C4-2B (cell line): Measurements from ENCODE around the gene SPAG17.

ENCODE experiments used
- ZFX ChIP-seq: fragments of 450-650 bp; IDR thresholded peaks from 2 replicates; pipeline ENCODE4 v1.6.1; 2017
- TF ChIP-seq, protein P1 (sequence below): fragments of 450-650 bp; conservative IDR thresholded peaks from 2 replicates; pipeline ENCODE4 v1.5.1; 2017; ENCODE audit warnings: mild to moderate bottlenecking

DNA sequence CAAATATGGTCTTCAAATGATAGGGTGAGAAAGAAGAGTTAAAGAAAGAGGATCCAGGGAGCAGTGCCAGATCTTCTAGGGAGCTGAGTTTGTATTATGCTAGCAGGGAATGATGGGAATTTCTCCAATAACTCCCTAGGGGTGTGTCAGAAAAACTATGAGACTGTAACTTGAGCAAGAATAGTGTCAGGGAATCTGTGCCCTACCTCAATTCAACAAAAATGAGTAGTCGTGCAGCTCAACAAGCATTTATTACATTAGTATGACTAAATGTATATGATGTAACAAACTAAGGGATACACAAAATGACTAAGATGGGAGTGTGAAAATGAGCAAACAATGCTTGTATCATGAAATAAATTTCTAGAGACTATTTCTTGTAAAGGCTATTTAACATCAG lies 24.2 kb downstream of the SPAG17 start:
- TF ChIP-seq, protein P1, sequence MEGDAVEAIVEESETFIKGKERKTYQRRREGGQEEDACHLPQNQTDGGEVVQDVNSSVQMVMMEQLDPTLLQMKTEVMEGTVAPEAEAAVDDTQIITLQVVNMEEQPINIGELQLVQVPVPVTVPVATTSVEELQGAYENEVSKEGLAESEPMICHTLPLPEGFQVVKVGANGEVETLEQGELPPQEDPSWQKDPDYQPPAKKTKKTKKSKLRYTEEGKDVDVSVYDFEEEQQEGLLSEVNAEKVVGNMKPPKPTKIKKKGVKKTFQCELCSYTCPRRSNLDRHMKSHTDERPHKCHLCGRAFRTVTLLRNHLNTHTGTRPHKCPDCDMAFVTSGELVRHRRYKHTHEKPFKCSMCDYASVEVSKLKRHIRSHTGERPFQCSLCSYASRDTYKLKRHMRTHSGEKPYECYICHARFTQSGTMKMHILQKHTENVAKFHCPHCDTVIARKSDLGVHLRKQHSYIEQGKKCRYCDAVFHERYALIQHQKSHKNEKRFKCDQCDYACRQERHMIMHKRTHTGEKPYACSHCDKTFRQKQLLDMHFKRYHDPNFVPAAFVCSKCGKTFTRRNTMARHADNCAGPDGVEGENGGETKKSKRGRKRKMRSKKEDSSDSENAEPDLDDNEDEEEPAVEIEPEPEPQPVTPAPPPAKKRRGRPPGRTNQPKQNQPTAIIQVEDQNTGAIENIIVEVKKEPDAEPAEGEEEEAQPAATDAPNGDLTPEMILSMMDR = no peak
- no peak for TF ChIP-seq ZFX
